CD4-positive, CD25-positive, alpha-beta regulatory T cell (primary cell): ENCODE results near the gene CSMD2. TPM values are rescaled to one million over a fixed set of nuclear protein-coding genes. Genes with fewer than 3 reads are reported as not detected.

Experiments used
- ATAC-seq, 2 donors: fragments of 150-1000 bp; cut with Tn5 transposase; one replicate each; pipeline ENCODE4 v1.10.0; 2021; ENCODE audit warnings: low read depth in 2 of 2, moderate number of reproducible peaks in 2 of 2, moderate library complexity in 1 of 2
- DNase-seq, 3 donors: peaks; one replicate each; pipeline versions ENCODE4 v3.0.0 to v3.0.0-alpha.2; 2012 to 2022; ENCODE audit warnings: mixed read lengths in 1 of 3
- H3K27ac ChIP-seq: one replicate; pipeline ENCODE4 v1.7.0; 2013; ENCODE audit warnings: mild to moderate bottlenecking, low read length; ENCODE audit not compliant: insufficient read depth, poor library complexity, severe bottlenecking
- H3K27me3 ChIP-seq: one replicate; pipeline ENCODE4 v1.7.0; 2013; ENCODE audit warnings: low read length; ENCODE audit not compliant: control insufficient read depth, insufficient read depth
- H3K36me3 ChIP-seq: one replicate; pipeline ENCODE4 v1.7.0; 2013; ENCODE audit warnings: mild to moderate bottlenecking, low read length, moderate library complexity; ENCODE audit not compliant: control insufficient read depth, insufficient read depth
- H3K4me1 ChIP-seq: 2 replicates; pipeline ENCODE4 v1.7.0; 2013; ENCODE audit warnings: mild to moderate bottlenecking, low read length; ENCODE audit not compliant: insufficient read depth, control insufficient read depth, poor library complexity, severe bottlenecking
- H3K4me3 ChIP-seq: one replicate; pipeline ENCODE4 v1.7.0; 2013; ENCODE audit warnings: low read depth, mild to moderate bottlenecking, low read length, moderate library complexity
- H3K9me3 ChIP-seq, 2 experiments: 1 replicate in 1 of 2; 2 replicates in 1 of 2; pipeline ENCODE4 v1.7.0; 2013; ENCODE audit warnings: low read length in 2 of 2, mild to moderate bottlenecking in 1 of 2, moderate library complexity in 1 of 2; ENCODE audit not compliant: control insufficient read depth in 2 of 2
- H3K27ac Mint-ChIP-seq, 3 donors: one replicate each; pipeline ENCODE4 v1.8.0; 2020 to 2022; ENCODE audit warnings: mild to moderate bottlenecking in 3 of 3, mixed read lengths in 3 of 3, moderate library complexity in 2 of 3
- H3K27me3 Mint-ChIP-seq: one replicate; pipeline ENCODE4 v1.8.0; 2022; ENCODE audit warnings: mild to moderate bottlenecking, mixed read lengths
- H3K36me3 Mint-ChIP-seq: one replicate; pipeline ENCODE4 v1.8.0; 2020; ENCODE audit warnings: mixed read lengths
- H3K4me1 Mint-ChIP-seq, 4 donors: one replicate each; pipeline ENCODE4 v1.8.0; 2020 to 2022; ENCODE audit warnings: mixed read lengths in 4 of 4, mild to moderate bottlenecking in 1 of 4
- H3K4me3 Mint-ChIP-seq, 4 donors: one replicate each; pipeline ENCODE4 v1.8.0; 2020 to 2022; ENCODE audit warnings: mild to moderate bottlenecking in 4 of 4, mixed read lengths in 4 of 4, moderate library complexity in 3 of 4
- H3K9me3 Mint-ChIP-seq, 7 donors: one replicate each; pipeline ENCODE4 v1.8.0; 2020 to 2022; ENCODE audit warnings: mixed read lengths in 7 of 7, mild to moderate bottlenecking in 3 of 7, moderate library complexity in 2 of 7
- polyA plus RNA-seq, 4 donors: library from polyadenylated mRNA; unstranded; fragments of 300-500 nt; fragmentation: Illumina TruSeq; gene quantifications; one replicate each; pipeline ENCODE4 v1.2.3, GENCODE V29; 2021
- total RNA-seq: library from RNA; stranded (reverse); gene quantifications from one replicate; pipeline ENCODE4 v1.2.3, GENCODE V29; 2022

Gene CSMD2
- total and polyA plus RNA-seq, 5 donors from 2014 or later = not detected

GRCh38 chr1:33696962-33697361 lies 468.1 kb downstream of the CSMD2 start:
- Histone ChIP-seq H3K27ac (no peak overlapping the region), H3K9me3 (no peaks in the 10 kb centered on the region), H3K4me1 (no peaks in the 10 kb centered on the region), H3K36me3 (no peaks in the 10 kb centered on the region), H3K27me3 (peaks cover 1% of the 10 kb centered on the region), H3K4me3 (no peak overlapping the region)
- H3K36me3 Mint-ChIP-seq = no peaks in the 10 kb centered on the region
- ATAC-seq (no peak), DNase-seq (no peak)
- H3K4me3 Mint-ChIP-seq = no peak overlapping the region
- H3K27me3 Mint-ChIP-seq = no peaks in the 10 kb centered on the region
- no peak overlapping the region for H3K27ac Mint-ChIP-seq
- H3K4me1 Mint-ChIP-seq = no peaks in the 10 kb centered on the region
- peaks cover 0 to 7% (median 0%) of the 10 kb centered on the region in 7 donors for H3K9me3 Mint-ChIP-seq

- Histone ChIP-seq H3K9me3 (no peaks in the 10 kb centered on the region), H3K27me3 (peaks cover 1% of the 10 kb centered on the region), H3K36me3 (no peaks in the 10 kb centered on the region), H3K4me3 (no peak overlapping the region), H3K4me1 (no peaks in the 10 kb centered on the region), H3K27ac (no peak overlapping the region)
- no peaks in the 10 kb centered on the region for H3K4me1 Mint-ChIP-seq
- no peak overlapping the region for H3K27ac Mint-ChIP-seq
- DNase-seq (no peak), ATAC-seq (no peak)
- peaks cover 0 to 9% (median 0%) of the 10 kb centered on the region in 7 donors for H3K9me3 Mint-ChIP-seq
- peaks cover 4% of the 10 kb centered on the region for H3K27me3 Mint-ChIP-seq
- H3K4me3 Mint-ChIP-seq = no peak overlapping the region
- no peaks in the 10 kb centered on the region for H3K36me3 Mint-ChIP-seq
Observed at GRCh38 chr1:33696311-33696710, 468.7 kb downstream of the CSMD2 start.

GRCh38 chr1:33692206-33693188 lies 472.5 kb downstream of the CSMD2 start:
- H3K4me3 ChIP-seq = no peak overlapping the region
- no peaks in the 10 kb centered on the region for H3K27me3 ChIP-seq
- ATAC-seq = no peak
- H3K27me3 Mint-ChIP-seq = peaks cover 4% of the 10 kb centered on the region
- no peaks in the 10 kb centered on the region for H3K4me1 ChIP-seq
- no peaks in the 10 kb centered on the region for H3K4me1 Mint-ChIP-seq
- no peaks in the 10 kb centered on the region for H3K36me3 ChIP-seq
- H3K4me3 Mint-ChIP-seq = no peak overlapping the region
- H3K27ac ChIP-seq = no peak overlapping the region
- no peaks in the 10 kb centered on the region for H3K9me3 ChIP-seq
- no peak for DNase-seq
- H3K27ac Mint-ChIP-seq = no peak overlapping the region
- H3K36me3 Mint-ChIP-seq = no peaks in the 10 kb centered on the region
- H3K9me3 Mint-ChIP-seq = peaks cover 0 to 9% (median 0%) of the 10 kb centered on the region in 7 donors

GRCh38 chr1:33687000-33687399 lies 478.0 kb downstream of the CSMD2 start:
- Mint-ChIP-seq H3K27ac (no peak overlapping the region), H3K4me1 (no peaks in the 10 kb centered on the region), H3K27me3 (peaks cover 14% of the 10 kb centered on the region), H3K4me3 (no peak overlapping the region), H3K36me3 (no peaks in the 10 kb centered on the region), H3K9me3 (peaks cover 0 to 2% (median 0%) of the 10 kb centered on the region in 7 donors)
- ATAC-seq (no peak), DNase-seq (no peak)
- Histone ChIP-seq H3K9me3 (no peaks in the 10 kb centered on the region), H3K27me3 (peaks cover 8% of the 10 kb centered on the region), H3K36me3 (no peaks in the 10 kb centered on the region), H3K4me3 (no peak overlapping the region), H3K27ac (no peak overlapping the region), H3K4me1 (no peaks in the 10 kb centered on the region)

- no peaks in the 10 kb centered on the region for H3K9me3 ChIP-seq
- Mint-ChIP-seq H3K36me3 (no peaks in the 10 kb centered on the region), H3K4me1 (no peaks in the 10 kb centered on the region), H3K4me3 (no peak overlapping the region), H3K9me3 (peaks cover 0 to 1% (median 0%) of the 10 kb centered on the region in 7 donors), H3K27me3 (peaks cover 10% of the 10 kb centered on the region), H3K27ac (no peak overlapping the region)
- H3K4me1 ChIP-seq = no peaks in the 10 kb centered on the region
- H3K4me3 ChIP-seq = no peak overlapping the region
- ATAC-seq (no peak), DNase-seq (no peak)
- peaks cover 8% of the 10 kb centered on the region for H3K27me3 ChIP-seq
- no peaks in the 10 kb centered on the region for H3K36me3 ChIP-seq
- no peak overlapping the region for H3K27ac ChIP-seq
Observed at GRCh38 chr1:33686551-33686950, 478.5 kb downstream of the CSMD2 start.

GRCh38 chr1:33685256-33685655 lies 479.8 kb downstream of the CSMD2 start:
- Mint-ChIP-seq H3K9me3 (peaks cover 0 to 1% (median 0%) of the 10 kb centered on the region in 7 donors), H3K27ac (no peak overlapping the region), H3K36me3 (no peaks in the 10 kb centered on the region), H3K4me3 (no peak overlapping the region), H3K27me3 (peaks cover 14% of the 10 kb centered on the region), H3K4me1 (no peaks in the 10 kb centered on the region)
- Histone ChIP-seq H3K4me3 (no peak overlapping the region), H3K4me1 (no peaks in the 10 kb centered on the region), H3K27me3 (peaks cover 8% of the 10 kb centered on the region), H3K36me3 (no peaks in the 10 kb centered on the region), H3K9me3 (no peaks in the 10 kb centered on the region), H3K27ac (no peak overlapping the region)
- ATAC-seq (no peak), DNase-seq (no peak)

- no peak overlapping the region for H3K27ac Mint-ChIP-seq
- H3K27me3 Mint-ChIP-seq = peaks cover 14% of the 10 kb centered on the region
Observed at GRCh38 chr1:33684396-33685179, 480.4 kb downstream of the CSMD2 start.

More at GRCh38 chr1:33684396-33685179, 480.4 kb downstream of the CSMD2 start:
- Histone ChIP-seq H3K27me3 (peaks cover 8% of the 10 kb centered on the region), H3K36me3 (no peaks in the 10 kb centered on the region), H3K9me3 (no peaks in the 10 kb centered on the region), H3K4me3 (no peak overlapping the region), H3K27ac (no peak overlapping the region), H3K4me1 (no peaks in the 10 kb centered on the region)
- no peaks in the 10 kb centered on the region for H3K4me1 Mint-ChIP-seq
- H3K4me3 Mint-ChIP-seq = no peak overlapping the region
- ATAC-seq (no peak), DNase-seq (no peak)
- peaks cover 0 to 1% (median 0%) of the 10 kb centered on the region in 7 donors for H3K9me3 Mint-ChIP-seq
- no peaks in the 10 kb centered on the region for H3K36me3 Mint-ChIP-seq
